Left forelimb (tissue), 1 donor: ENCODE measurements around the gene GPR137.
"Not testable (repeated sequence)": the region's sequence is repeated elsewhere in the genome, so short reads cannot be mapped to it uniquely, and the experiment has no call there.

ENCODE experiments used
- DNase-seq: peaks from one replicate; pipeline ENCODE4 v3.0.0-alpha.2; 2018; ENCODE audit warnings: low spot score

The GPR137 gene, protein sequence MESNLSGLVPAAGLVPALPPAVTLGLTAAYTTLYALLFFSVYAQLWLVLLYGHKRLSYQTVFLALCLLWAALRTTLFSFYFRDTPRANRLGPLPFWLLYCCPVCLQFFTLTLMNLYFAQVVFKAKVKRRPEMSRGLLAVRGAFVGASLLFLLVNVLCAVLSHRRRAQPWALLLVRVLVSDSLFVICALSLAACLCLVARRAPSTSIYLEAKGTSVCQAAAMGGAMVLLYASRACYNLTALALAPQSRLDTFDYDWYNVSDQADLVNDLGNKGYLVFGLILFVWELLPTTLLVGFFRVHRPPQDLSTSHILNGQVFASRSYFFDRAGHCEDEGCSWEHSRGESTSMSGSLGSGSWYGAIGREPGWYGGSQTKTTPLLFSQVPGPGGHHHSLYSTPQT

DNA sequence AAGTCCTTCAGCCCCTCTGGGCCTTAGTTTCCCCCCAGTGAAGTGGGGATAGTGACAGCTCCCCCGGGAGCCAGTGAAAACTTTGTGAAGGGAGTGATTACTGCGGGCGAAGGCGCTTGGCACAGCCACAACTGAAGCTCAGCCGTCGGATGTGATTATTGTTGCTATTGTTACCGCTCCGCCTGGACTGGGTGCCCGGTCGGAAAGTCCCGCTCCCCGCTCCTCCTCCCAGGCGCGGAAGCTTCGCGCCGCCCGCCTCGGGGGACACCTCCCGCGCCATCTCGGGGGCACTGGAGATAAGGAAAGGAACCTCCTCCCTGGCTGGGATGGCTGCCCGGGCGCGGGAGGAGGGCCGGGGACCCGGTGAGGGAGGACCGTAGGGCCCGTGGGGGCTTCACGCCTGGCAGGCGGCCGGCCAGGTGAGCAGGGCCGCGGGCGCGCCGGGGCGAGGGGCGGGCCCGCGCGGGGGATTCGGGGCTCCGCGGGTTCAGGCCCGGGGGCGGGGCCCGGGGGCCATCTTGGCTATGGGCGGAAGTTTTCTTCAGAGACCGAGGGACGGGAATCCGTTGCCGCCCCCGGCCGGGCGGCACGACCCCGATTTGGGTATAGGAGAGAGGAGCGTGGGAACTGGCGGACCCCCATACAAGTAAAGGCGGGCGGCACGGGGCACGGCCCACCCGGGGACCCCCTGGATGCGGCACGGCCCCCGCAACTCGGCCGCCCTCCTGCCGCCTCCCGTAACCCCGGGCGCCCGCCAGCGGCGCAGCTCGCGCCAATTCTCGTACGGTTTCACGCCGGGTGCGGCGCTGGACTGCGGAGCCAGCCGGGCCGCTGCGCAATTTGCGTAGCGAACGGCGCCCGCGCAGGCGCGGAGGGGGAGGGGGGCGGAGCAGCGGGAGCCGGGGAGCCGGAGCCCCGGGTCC is at the start of gene GPR137:
Gene GPR137 (plus strand): TSS at position 887 of the 923 bp plus-strand sequence. CDS start 677 bp downstream, outside the sequence.
- peak; percentile 96 for DNase-seq

DNA sequence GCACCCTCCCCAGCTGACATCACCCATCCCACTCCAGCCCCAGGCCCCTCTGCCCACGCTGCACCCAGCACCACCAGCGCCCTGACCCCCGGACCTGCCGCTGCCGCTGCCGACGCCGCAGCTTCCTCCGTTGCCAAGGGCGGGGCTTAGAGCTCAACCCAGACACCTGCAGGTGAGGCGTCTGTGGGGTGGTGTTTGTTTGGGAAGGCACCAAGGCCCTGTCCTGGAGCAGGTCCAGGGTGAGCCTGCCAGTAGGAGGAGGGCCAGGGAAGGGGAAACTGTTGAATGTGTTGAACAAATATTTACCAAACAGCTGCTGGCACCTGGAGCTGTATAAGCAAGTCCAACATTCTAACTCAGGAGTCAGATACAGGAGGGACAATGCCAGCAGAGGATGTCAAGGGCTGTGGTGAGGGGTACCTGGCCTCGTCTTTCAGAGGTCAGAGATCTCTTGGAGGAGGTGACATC is 48.1 kb upstream of the GPR137 start:
- no peak for DNase-seq

DNA sequence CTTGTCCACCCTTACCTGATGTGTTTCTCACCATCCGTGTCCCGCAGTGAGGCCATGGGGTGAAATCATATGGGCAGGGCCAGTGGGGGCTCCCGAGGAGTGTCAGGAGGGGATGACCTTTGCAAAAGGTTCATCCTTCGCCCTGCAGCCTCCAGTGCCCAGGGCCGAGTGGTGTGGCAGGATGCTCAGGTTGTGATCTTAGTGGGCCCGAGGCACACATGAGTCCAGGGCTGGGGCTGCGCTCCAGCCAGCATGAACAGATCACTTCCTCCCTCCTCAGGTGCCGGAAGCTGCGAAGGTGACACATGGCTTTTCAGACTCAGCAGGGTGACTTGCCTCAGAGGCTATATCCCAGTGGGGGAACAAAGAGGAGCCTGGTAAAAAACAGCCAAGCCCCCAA is 47.6 kb upstream of the GPR137 start:
- no peak for DNase-seq

DNA sequence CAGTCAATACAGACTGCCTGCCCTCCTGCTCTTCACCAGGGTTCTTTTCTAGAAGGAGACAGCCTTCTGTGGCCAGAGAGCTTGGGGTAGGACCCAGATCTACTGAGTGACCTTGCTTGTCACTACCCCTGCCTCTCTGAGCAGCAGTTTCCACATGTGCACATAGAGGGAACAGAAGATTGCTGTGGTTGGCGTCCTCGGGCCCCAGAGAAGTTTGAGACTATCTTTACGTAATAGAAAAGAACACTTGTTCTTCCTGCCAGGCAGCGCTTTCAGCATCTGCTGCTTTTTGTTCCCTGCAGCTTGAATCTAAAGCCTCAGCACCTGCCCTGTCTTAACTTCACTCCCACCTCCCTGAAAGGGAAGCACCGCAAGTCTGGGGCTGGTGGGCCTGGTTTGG is 46.6 kb upstream of the GPR137 start:
- DNase-seq = no peak

DNA sequence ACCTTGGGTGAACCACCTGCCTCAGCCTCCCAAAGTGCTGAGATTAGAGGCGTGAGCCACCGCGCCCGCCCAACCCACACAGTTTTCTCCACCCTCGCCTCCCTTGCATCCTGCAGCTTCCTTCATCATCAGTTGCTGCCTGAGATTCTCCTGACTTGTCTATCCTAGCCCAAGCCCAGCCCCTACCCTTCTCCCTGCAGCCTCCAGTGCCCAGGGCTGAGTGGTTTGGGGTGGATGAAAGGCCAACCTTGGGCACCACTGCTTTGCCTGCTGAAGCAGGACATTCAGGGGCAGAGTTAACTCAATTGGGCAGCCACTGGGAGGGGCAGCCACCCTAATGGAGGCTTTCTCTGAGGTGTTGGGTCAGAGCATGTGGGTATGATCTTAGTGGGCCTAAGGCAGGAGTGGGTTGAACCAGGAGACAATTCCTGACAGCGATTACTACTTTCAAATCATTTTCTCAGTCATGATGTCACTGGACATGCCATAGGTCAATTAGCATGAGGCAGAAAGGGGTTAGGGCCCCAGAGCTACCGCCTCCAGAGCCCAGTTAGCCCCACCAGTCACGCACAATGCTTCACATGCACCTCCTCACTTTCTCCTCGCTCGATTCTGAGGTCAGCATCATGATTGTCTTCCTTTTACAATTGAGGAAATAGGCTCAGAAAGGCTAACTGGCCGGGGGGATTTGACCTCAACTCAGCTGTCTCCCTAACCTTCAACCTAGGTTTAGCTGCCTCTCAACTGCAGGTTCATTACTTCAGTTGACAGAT is 45.8 kb upstream of the GPR137 start:
- no peak for DNase-seq

DNA sequence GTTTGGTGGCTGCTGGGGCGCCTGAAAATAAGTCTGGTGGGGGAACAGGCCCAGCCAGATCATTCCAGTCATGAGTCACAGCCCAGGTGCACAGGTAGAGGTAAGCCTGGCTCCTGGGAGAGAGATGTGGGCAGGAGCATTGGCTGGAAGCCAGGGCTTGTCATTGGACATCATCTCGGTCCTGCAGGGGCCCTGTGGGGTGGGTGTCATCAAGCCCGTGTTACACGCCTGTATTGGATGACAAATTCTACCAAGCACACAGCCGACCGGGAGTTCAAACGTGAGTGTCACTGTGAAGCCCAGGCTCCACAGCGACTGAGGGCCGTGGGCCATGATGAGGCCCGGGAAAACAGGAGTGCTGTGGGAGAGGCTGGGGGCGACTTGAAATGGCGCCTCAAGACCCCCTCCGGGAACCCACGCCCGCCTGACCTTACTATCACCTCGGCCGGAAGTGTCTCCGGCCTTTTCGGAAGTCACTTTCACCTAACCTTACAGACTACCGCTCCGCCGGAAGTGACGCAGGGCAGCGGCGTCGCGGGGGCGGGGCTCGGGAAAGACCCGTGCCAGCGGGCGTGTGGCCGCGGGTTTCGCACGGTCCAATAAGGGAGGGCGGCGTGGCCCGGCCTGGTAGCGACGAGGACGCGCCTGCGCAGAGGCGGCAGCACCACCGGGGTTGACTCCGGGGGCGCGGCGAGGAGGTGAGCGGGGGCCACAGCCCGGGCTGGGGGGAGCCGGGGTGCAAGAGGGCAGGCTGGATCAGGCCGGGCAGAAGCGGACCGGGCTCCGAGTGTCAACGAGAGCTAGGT is 45.0 kb upstream of the GPR137 start, which contains the start of gene FKBP2:
Gene FKBP2 (plus strand): TSS at position 661 of the 806 bp plus-strand sequence. CDS start 1,293 bp downstream, outside the sequence.
- DNase-seq = peak; percentile 99

DNA sequence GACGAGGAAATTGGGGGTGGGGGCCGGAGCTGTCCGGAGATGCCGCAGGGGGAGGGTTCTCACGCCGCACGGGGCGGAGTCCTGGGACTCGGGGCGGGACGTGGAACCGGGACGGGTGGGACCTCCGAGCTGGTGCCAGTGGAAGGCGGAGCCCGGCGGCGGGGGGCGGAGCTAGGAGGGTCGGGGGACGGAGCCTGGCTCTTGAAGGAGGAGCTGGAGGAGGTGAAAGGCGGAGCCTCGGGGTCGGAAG is 44.5 kb upstream of the GPR137 start:
- peak; percentile 100 for DNase-seq

DNA sequence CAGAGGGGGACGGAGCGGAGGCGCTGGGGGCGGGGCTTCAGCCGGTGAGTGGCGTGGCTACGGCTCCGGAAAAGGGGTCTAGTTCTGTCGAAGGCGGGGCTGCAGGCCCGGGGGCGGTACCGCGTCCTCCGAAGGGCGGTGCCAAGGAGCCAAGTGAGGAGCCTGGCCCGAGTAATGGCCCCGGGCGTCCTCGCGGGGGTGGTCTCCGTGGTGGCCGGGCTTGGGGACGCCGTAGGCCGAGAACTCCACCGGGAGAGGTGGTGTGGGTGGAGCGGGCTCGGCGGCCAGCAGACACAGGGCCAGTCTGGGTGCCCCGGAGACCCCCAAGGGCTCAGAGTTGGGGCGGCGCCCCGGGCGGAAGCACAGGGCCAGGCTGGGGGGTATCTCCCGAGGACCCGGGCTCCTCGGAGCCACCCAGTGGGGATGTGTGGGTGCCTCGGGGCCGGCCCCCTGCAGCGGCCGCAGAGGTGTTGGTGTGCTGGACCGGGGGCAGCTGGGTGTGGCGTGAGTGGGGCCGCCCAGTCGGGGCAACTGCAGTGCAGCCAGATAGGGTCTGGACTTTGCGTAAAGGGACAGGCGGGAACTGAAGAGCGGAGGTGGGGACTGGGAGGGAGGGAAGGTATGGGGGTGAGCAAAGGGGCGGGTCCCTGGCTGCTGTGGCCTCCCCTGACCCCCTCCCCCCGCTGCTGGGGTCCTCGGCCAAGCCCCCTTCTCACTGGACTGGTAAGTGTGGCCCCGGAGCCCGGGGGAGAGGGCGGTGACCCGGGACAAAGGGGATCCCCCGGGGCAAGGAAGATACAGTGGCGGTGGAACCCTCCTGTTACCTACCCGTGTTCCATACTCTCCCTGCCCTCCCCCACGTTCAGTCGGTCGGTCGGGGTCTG is 43.9 kb upstream of the GPR137 start:
- no peak for DNase-seq

DNA sequence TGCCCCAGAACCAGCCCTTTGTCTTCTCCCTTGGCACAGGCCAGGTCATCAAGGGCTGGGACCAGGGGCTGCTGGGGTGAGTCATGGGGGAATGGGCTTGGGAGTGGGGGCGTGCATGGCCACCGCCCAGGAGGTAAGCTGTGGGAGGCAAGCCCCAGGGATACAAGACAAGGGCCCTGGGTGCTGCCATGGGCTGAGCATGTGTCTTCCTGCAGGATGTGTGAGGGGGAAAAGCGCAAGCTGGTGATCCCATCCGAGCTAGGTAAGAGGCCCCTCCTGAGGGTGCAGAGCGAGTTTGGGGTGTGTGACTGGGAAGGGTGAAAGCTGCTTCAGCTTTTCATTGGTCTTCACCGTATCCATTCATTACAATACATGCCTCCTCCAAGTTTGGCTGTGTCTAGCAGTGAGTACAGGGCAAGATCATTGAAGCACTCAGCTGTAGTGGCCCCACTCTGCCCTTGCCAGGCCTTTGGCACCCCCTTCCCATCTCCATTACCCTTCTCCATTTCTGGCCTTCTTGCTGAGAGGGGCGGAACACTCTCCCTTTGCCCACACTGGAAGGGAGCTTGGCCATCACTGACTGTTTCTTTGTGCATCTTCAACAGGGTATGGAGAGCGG is 42.3 kb upstream of the GPR137 start:
- DNase-seq = no peak

DNA sequence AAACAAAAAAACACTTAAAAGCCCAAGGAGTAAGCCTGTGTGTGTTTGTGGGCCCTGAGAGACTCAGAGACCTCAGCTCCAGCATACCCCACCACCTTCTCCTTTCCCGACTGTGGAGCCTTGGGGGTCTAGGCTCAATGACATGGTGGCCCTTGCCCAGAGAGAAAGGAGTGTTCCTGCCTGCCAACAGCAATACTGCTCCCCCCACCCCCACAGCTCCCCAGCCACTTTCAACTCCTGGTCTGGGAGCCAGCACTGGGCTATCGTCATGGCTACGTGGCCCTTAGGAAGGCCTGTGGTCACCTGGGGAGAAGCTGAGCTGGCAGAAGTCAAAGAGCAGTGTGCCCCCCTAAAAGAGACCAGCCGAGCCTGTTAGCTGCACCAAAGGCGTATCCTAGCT is 41.5 kb upstream of the GPR137 start:
- DNase-seq = no peak

DNA sequence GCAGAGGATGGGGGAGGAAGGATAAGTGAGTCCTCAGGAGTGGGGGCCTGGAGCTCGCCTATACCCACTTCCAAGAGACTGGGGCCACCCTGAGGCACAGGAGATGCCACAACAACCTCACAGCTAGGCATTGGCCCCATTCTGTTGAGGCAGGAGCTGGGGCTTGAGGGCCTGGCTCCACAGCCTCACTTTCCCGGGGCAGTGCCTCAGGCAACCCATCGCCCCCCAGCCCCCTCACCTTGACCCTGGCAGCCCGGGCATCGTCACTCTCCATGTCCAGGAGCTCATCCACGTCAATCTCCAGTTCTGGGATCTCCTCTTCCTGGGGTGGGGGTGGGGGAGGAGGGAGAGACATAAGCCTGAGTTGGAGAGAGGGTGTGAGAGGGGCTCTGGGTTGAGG is 40.7 kb upstream of the GPR137 start:
- DNase-seq = no peak

DNA sequence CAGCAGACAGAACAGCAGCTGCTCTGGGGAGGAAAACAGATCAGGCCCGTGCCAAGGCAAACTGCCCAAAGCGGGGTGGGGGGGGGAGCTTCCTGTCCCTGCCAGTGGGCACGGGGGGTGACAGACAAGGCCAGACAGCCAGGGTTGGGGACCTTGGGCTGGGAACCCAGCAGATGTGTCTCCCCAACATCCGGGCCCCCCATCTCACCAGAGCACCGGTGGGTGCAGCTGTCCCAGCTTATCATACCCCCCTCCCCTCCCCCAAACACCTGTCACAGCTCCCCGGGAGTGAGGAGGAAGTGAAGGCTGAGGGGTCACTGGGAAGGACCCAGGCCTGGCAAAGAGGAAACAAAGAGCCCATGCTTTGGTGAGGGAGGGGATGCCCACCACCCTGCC is 40.2 kb upstream of the GPR137 start:
- DNase-seq = peak; percentile 85

DNA sequence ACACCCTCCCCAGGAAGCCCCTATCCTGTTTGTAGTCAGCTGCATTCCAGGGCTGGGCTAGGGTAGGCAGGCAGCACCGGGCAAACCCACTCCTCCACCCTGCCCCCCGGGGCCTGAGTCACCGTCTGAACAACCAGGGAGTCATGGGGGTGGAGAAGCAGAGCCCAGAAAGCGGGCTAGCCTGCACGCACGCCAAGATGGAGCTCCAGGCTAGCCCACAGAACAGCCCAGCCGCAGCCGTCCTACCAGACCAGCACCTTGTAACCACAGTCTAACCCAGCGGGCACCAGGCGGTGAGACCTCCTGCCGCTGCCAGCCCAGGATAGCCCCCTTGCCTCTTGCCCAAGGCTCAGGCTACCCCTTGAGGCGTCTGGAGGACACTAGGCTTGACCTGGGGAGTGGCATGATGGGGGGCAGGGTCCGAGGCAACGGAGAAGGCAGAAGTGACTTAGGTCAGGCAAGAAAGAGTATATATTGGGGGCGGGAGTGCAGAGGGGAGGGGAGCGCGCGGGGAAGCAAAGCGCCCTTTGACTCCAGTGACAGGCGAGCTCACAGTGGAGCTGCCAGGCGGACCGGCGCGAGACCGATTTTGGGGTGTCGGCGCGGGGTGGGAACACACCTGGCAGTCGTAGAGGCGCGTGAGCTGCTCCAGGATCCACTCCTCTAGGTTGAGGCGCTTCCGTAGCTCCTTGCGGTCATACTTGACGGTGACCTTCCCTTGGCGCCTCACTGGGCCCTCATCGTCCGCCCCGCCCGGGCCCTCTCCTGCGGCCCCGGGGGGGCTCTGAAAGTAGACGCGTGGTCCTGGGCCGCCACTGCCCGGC is 39.6 kb upstream of the GPR137 start:
- DNase-seq = peak; percentile 84

DNA sequence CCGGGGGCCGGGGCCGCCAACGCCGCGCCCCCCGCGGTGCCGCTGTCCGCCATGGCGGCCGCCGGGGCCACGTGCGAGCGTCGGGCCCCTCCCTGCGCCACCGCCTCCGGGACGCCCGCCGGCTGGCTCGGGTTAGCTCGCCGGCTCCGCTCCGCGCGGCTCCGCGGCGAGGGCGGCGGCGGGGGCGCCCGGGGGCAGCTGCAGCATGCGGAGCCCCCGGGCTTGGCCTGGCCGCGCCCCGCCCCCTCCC is 39.1 kb upstream of the GPR137 start:
- DNase-seq = not testable (repeated sequence)

DNA sequence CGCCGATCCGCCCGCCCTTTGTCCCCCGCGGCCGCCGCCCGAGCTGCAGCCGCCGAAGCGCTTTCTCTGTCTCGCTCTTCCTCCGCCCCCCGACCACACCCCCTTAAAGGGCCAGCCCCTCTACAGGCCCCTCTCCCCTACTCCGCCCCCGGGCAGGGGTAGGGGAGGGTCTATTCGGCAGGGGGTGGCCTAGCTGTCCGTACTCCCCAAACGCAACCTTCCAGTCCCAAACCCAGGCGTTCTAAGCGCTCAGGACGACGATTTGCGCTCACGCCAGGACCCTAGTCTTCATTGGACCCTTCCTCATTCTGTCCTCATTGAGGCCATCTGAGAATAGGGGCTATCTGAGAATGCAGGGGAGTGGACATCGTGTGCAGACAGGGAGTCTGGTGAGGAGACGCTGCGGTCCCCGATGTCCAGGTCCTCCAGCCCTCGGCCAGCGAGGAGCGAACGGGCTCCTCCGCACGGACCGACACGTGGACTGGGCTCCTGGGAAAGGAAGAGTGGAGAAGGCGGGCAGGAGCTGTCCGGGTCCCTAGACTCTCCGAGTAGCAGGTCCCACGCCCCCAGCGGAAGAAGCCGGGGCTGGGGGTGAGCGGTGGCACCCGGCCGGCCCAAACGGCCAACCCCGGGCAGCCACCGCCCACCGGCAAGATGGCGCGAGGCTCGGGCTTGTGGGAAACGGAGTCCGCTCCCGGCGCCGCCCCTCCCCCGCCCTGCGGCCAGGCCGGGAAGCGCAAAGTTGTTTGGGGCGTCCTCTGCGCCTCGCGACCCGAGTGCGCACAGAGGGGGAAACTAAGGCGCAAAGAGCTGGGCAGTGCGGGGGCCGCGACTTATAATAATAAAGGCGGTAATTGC is 38.5 kb upstream of the GPR137 start, which contains the start of gene PPP1R14B:
Gene PPP1R14B (minus strand): TSS at position 73 of the 858 bp plus-strand sequence. CDS start 270 bp downstream, outside the sequence.
- DNase-seq = peak; percentile 91

DNA sequence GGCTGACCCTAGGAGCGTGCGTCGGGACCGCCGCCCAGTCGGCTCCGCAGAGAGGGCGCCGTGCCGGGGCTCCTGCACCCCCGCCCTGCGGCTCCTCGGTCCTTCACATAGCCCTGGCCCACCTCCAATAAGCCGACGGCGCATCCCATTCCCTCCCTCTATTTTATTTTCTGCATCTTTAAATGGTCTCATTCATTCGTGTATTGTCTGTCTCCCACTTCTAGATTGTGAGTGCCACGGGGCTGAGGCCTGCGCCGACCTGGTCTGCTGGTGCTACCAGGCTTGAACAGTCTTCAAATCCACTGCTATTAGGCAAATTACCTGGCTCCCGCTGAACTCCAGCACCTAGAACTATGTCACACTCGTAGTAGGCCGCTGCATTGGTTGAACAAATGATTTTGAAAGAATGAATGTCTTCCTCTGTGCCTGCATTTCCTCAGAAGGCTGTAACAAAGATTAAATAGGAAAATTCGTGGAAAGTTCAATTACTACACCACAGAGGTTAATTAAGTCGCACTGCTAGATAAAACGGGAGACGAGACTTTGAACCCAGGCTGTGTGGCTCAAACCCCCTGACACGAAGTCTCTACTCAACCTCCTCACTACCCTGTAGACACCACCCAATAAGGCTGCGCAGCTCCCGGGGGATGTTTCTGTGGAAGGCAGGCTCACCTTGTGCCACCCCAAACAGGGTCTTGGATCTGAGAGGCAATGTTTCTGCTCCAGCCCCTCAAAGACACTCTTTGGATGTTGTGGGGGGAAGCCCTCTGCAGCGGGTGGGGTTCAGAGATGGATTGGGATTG is 37.7 kb upstream of the GPR137 start:
- no peak for DNase-seq

DNA sequence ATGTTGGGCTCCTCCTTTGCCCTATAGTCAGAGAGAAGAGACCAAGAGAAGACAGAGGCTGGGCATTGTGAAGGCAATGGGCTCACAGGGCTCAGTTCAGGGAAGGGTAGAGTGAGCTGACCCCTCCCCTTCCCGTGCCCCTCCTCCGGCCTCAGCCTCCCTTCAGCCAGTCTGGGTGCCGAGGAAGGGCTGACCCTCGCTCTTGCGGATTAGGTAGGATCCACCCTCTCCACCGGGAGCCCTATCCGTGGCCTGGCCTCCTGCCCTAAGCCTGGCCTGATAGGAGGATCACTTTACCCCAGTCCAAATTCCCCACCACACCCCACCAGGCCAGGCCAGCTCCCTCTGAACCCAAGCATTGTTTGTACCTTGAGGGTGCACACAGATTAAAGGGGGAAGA is 37.1 kb upstream of the GPR137 start:
- no peak for DNase-seq
